ENCODE results near the gene ZFP57. TPM values are rescaled to one million over a fixed set of nuclear protein-coding genes. Genes with fewer than 3 reads are reported as not detected.
A peak's percentile ranks its signal among the peaks of the same experiment; 100 is the strongest.

The ZFP57 gene
- total RNA-seq = 1 to 10 TPM in 1 of 2 donors, not detected in 1; 2.6 TPM

DNA sequence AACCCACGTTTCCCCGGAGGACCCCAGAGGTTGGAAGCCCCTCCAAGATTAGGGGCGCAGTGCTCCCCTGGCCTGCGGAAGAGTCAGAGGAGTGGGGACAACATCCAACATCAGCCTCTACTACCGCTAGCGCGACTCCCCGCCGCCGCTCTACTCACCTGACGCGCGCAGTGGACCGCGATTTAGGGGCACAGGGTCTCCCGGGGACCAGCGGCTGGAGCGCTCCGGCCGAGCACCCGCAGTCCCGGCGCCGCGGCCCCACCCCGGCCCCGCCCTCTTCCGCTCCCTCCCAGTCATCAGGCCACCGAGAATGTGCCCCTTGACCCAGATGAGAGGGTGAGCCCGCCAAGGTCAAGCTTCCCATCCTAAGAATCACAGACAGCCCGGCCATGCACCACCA, at the start of gene ZFP57:
Gene ZFP57, minus strand, starts transcription at position 249 of the 400 bp plus-strand sequence. CDS start 4,149 bp downstream, outside the sequence.
- H3K36me3 Mint-ChIP-seq (ENCODE audit: low read depth) = no peaks in the 10 kb centered on the region
- H3K27ac Mint-ChIP-seq = no peak within 1 kb of the TSS
- no peaks in the 10 kb centered on the region for H3K27me3 Mint-ChIP-seq
- no peaks in the 10 kb centered on the region for H3K9me3 Mint-ChIP-seq
- ATAC-seq (replicated peaks) = peak; percentile 59
- H3K4me1 Mint-ChIP-seq = peaks cover 5% of the 10 kb centered on the region
- H3K4me3 Mint-ChIP-seq = peak within 1 kb of the TSS; percentile 63

DNA sequence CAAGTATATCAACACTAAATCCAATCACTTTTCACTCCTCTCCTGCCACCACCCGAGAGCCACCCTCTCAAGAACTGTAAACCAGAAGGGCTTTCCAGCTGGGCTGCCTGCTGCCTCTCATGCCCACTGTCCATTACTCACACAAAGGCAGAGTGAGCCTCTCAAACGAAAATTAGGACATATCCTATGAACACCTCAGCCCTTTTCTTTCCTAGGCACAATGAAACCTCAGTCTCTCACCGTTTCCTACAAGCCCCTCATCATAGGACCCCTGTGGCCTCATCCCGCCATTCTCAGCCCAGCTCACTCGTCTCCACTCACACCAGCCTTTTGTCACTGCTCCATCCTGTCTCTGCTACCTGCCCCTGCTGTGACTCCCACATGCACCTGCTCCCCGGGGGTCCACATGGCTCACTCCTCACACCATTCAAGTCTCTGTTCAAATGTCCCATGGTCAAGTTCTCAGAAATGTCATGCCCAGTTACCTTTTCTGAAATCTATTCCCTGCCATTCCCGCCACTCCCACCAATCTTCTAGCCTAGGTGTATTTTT, 49.7 kb upstream of the ZFP57 start:
- no peak for ATAC-seq (replicated peaks)
- no peak overlapping the region for H3K27ac Mint-ChIP-seq
- no peaks in the 10 kb centered on the region for H3K9me3 Mint-ChIP-seq
- H3K27me3 Mint-ChIP-seq = no peaks in the 10 kb centered on the region
- H3K4me1 Mint-ChIP-seq = peaks cover 34% of the 10 kb centered on the region
- no peak overlapping the region for H3K4me3 Mint-ChIP-seq
- peaks cover 32% of the 10 kb centered on the region for H3K36me3 Mint-ChIP-seq (ENCODE audit: low read depth)

DNA sequence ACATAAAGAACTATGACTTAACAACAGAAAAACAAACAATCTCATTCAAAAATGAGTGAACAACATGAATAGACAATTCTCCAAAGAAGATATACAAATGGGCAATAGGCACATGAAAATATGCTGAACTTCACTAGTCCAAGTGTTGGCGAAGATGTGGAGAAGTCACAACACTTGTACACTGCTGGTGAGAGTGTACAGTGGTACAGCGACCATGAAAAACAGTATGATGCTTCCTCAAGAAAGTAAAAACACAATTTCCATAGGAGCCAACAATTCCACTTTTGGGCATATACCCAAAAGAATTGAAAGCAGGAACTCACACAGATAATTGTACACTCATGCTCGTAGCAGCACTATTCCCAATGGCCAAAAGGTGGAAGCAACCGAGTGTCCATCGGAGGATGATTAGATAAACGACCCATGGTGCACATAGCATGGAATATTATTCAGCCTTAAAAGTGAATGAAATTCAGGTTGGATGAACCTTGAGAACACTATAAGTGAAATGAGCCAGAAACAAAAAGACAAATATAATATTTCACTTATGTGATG, 48.9 kb upstream of the ZFP57 start:
- Mint-ChIP-seq H3K9me3 (no peaks in the 10 kb centered on the region), H3K27me3 (no peaks in the 10 kb centered on the region), H3K27ac (no peak overlapping the region), H3K4me3 (no peak overlapping the region), H3K36me3 (ENCODE audit: low read depth) (peaks cover 40% of the 10 kb centered on the region), H3K4me1 (peaks cover 35% of the 10 kb centered on the region)
- ATAC-seq (replicated peaks) = no peak

DNA sequence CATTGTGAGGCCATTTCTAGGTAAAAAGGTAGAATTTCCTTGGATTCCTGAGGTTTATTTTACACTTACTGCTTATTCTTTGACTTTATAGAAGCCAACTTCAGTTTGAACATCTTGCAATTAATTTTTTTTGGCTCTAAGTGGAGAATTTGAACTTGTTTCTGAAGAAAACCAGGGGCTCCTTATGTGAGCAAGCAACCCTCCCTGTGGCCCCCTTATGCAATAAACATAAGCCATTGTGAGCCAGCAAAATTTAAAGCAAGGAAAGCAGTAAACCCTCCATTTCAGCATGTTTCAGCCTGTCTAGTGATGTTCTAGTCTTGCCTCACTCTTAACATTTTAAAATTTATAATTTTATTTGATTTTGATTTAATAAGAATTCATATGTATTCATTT, 47.9 kb upstream of the ZFP57 start:
- no peaks in the 10 kb centered on the region for H3K9me3 Mint-ChIP-seq
- no peak for ATAC-seq (replicated peaks)
- H3K27me3 Mint-ChIP-seq = no peaks in the 10 kb centered on the region
- no peak overlapping the region for H3K4me3 Mint-ChIP-seq
- H3K36me3 Mint-ChIP-seq (ENCODE audit: low read depth) = peaks cover 50% of the 10 kb centered on the region
- H3K4me1 Mint-ChIP-seq = peaks cover 35% of the 10 kb centered on the region
- no peak overlapping the region for H3K27ac Mint-ChIP-seq

DNA sequence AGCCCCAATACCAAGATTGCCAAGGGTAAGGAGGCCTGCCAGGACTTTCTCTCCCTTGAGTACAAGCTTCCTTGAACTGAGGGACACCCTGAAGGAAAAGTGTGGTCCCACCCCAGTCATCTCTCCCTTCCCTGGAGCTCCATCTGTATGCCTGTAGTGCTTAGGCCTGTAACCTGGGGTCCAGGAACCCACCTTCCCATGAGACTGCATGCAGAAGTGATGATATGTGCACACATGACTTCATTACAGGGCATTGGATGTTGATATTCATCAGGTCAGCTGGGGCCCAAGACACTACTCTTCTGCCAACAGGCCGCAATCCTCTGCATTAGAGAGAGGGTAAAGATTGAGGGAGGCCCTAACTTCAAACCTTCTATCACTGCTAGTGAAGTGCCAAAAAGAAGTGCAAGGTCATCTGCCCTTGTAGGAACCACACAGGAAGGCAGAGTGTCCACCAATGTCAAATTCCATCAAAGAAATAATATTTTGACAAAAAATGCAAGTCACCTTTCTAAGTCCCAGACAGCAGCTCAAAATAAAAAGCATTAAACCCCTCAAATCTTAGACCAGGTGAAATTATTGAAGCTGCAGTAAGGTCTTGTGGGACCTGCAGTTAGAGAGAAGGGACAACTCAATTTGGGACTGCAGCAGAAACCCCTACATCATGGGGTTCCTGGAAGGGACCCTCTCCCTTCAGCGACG, 47.4 kb upstream of the ZFP57 start:
- H3K9me3 Mint-ChIP-seq = no peaks in the 10 kb centered on the region

DNA sequence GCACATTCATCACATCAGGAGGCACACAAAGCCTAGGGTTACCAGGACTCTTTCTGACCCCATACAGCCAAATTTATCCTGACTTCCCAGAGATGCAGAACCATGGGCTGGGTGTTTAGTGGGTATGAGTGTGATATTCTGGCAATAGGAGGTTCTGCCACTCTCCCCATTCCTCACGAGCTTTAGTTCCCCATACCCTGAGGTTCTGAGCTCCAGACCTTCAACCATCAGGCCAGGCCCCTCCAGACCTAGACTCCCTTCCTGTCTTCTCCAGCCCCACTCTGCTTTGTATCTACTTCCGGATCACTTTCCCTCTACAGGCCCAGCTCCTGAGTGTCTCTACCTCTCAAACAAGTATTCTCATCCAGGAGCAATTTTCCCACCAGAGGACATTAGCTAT, 46.7 kb upstream of the ZFP57 start:
- H3K9me3 Mint-ChIP-seq = no peaks in the 10 kb centered on the region
- peaks cover 35% of the 10 kb centered on the region for H3K4me1 Mint-ChIP-seq

More for the DNA sequence above, 47.4 kb upstream of the ZFP57 start:
- peak overlapping the region; percentile 91 for H3K4me3 Mint-ChIP-seq
- H3K4me1 Mint-ChIP-seq = peaks cover 35% of the 10 kb centered on the region
- H3K27ac Mint-ChIP-seq = peak overlapping the region; percentile 25
- no peak for ATAC-seq (replicated peaks)
- no peaks in the 10 kb centered on the region for H3K27me3 Mint-ChIP-seq
- peaks cover 56% of the 10 kb centered on the region for H3K36me3 Mint-ChIP-seq (ENCODE audit: low read depth)

DNA sequence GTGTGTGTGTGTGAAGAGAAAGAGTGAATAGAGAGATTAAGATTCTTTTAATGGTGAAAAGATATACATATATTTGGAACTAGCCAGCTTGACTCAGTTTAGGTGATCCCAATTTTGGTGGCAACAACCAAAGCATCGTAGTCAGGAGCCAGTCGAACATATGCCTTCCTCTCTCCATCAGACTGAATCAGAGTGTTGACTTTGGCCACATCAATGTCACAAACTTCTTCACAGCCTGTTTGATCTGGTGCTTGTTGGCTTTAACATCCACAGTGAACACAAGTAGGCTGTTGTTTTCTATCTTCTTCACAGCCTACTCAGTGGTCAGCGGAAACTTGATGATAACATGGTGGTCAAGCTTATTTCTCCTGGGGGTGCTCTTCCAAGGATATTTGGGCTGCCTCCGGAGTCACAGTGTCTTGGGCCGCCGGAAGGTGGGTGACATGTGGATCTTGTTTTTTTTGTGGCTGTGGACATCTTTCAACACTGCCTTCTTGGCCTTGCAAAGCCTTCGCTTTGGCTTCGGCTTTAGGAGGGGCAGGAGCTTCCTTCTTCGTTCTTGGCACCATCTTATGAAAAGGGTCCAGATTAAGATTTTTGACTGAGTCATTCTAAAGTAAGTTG, 45.7 kb upstream of the ZFP57 start:
- H3K4me3 Mint-ChIP-seq = peak overlapping the region; percentile 91
- peaks cover 40% of the 10 kb centered on the region for H3K4me1 Mint-ChIP-seq
- no peaks in the 10 kb centered on the region for H3K27me3 Mint-ChIP-seq
- no peaks in the 10 kb centered on the region for H3K9me3 Mint-ChIP-seq
- H3K36me3 Mint-ChIP-seq (ENCODE audit: low read depth) = peaks cover 64% of the 10 kb centered on the region
- no peak for ATAC-seq (replicated peaks)
- peak overlapping the region; percentile 49 for H3K27ac Mint-ChIP-seq

More for the DNA sequence above, 46.7 kb upstream of the ZFP57 start:
- Mint-ChIP-seq H3K4me3 (peak overlapping the region; percentile 91), H3K27me3 (no peaks in the 10 kb centered on the region), H3K27ac (peak overlapping the region; percentile 25), H3K36me3 (ENCODE audit: low read depth) (peaks cover 63% of the 10 kb centered on the region)
- ATAC-seq (replicated peaks) = no peak

DNA sequence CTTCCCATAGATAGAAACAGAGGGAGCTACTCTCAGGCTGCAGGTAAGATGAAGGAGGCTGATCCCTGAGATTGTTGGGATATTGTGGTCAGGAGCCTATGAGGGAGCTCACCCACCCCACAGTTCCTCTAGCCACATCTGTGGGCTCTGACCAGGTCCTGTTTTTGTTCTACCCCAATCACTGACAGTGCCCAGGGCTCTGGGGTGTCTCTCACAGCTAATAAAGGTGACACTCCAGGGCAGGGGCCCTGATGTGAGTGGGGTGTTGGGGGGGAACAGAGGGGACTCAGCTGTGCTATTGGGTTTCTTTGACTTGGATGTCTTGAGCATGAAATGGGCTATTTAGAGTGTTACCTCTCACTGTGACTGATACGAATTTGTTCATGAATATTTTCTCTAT, 45.0 kb upstream of the ZFP57 start:
- no peaks in the 10 kb centered on the region for H3K27me3 Mint-ChIP-seq
- H3K4me3 Mint-ChIP-seq = peak overlapping the region; percentile 91
- peaks cover 37% of the 10 kb centered on the region for H3K4me1 Mint-ChIP-seq
- H3K36me3 Mint-ChIP-seq (ENCODE audit: low read depth) = peaks cover 64% of the 10 kb centered on the region
- ATAC-seq (replicated peaks) = no peak
- H3K27ac Mint-ChIP-seq = peak overlapping the region; percentile 73
- no peaks in the 10 kb centered on the region for H3K9me3 Mint-ChIP-seq

DNA sequence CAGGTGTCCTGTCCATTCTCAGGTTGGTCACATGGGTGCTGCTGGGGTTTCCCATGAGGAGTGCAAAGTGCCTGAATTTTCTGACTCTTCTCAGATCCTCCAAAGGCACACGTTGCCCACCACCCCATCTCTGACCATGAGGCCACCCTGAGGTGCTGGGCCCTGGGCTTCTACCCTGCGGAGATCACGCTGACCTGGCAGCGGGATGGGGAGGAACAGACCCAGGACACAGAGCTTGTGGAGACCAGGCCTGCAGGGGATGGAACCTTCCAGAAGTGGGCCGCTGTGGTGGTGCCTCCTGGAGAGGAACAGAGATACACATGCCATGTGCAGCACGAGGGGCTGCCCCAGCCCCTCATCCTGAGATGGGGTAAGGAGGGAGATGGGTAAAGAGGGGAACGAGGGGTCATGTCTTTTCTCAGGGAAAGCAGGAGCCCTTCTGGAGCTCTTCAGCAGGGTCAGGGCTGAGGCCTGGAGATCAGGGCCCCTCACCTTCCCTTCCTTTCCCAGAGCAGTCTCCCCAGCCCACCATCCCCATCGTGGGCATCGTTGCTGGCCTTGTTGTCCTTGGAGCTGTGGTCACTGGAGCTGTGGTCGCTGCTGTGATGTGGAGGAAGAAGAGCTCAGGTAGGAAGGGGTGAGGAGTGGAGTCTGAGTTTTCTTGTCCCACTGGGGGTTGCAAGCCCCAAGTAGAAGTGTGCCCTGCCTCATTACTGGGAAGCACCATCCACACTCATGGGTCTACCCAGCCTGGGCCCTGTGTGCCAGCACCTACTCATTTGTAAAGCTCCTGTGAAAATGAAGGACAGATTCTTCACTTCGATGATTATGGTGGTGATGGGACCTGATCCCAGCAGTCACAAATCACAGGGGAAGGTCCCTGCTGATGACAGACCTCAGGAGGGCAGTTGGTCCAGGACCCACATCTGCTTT, 44.3 kb upstream of the ZFP57 start:
- peak overlapping the region; percentile 91 for H3K4me3 Mint-ChIP-seq
- no peaks in the 10 kb centered on the region for H3K27me3 Mint-ChIP-seq
- peaks cover 64% of the 10 kb centered on the region for H3K36me3 Mint-ChIP-seq (ENCODE audit: low read depth)
- no peaks in the 10 kb centered on the region for H3K9me3 Mint-ChIP-seq
- H3K27ac Mint-ChIP-seq = peak overlapping the region; percentile 73
- no peak for ATAC-seq (replicated peaks)
- peaks cover 31% of the 10 kb centered on the region for H3K4me1 Mint-ChIP-seq

DNA sequence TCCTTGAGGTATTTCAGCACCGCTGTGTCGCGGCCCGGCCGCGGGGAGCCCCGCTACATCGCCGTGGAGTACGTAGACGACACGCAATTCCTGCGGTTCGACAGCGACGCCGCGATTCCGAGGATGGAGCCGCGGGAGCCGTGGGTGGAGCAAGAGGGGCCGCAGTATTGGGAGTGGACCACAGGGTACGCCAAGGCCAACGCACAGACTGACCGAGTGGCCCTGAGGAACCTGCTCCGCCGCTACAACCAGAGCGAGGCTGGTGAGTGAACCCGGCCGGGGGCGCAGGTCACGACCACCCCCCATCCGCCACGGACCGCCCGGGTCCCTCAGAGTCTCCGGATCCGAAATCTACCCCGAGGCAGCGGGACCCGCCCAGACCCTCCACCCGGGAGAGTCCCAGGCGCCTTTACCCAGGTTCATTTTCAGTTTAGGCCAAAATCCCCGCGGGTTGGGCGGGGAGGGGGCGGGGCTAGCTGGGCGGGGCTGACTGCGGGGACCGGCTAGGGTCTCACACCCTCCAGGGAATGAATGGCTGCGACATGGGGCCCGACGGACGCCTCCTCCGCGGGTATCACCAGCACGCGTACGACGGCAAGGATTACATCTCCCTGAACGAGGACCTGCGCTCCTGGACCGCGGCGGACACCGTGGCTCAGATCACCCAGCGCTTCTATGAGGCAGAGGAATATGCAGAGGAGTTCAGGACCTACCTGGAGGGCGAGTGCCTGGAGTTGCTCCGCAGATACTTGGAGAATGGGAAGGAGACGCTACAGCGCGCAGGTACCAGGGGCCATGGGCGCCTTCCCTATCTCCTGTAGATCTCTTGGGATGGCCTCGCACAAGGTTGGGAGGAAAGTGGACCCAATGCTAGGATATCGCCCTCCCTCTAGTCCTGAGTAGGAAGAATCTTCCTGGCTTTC, 43.0 kb upstream of the ZFP57 start:
- Mint-ChIP-seq H3K27me3 (no peaks in the 10 kb centered on the region), H3K27ac (peak overlapping the region; percentile 96), H3K9me3 (no peaks in the 10 kb centered on the region), H3K4me1 (peaks cover 26% of the 10 kb centered on the region), H3K36me3 (ENCODE audit: low read depth) (peaks cover 64% of the 10 kb centered on the region), H3K4me3 (peak overlapping the region; percentile 91)
- peak; percentile 65 for ATAC-seq (replicated peaks)

DNA sequence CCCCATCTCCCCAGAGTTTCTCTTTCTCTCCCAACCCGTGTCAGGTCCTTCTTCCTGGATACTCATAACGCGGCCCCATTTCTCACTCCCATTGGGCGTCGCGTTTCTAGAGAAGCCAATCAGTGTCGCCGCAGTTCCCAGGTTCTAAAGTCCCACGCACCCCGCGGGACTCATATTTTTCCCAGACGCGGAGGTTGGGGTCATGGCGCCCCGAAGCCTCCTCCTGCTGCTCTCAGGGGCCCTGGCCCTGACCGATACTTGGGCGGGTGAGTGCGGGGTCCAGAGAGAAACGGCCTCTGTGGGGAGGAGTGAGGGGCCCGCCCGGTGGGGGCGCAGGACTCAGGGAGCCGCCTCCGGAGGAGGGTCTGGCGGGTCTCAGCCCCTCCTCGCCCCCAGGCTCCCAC, 42.3 kb upstream of the ZFP57 start, which contains the start of gene HLA-F:
Gene HLA-F, plus strand, starts transcription at position 173 of the 404 bp plus-strand sequence. Its CDS starts 30 bp downstream, at position 203.
- peak; percentile 95 for ATAC-seq (replicated peaks)
- peaks cover 26% of the 10 kb centered on the region for H3K4me1 Mint-ChIP-seq
- peaks cover 58% of the 10 kb centered on the region for H3K36me3 Mint-ChIP-seq (ENCODE audit: low read depth)
- H3K27ac Mint-ChIP-seq = peak within 1 kb of the TSS; percentile 96
- H3K9me3 Mint-ChIP-seq = no peaks in the 10 kb centered on the region
- peak within 1 kb of the TSS; percentile 91 for H3K4me3 Mint-ChIP-seq
- no peaks in the 10 kb centered on the region for H3K27me3 Mint-ChIP-seq

DNA sequence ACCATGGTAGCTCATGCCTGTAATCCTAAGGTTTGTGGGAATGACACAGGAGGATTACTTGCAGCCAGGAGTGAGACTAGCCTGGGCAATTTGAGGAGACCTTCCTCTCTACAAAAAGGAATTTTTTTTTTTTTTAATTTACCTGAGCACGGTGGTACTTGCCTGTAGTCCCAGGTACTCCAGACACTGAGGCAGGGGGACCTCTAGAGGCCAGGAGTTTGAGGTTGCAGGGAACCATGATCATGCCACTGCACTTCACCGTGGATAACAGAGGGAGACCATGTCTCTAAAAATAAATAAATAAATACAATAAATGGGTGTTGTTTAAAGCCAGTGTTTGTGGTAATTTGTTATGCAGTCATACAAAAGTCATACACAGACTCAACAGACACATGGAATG, 39.9 kb upstream of the ZFP57 start:
- H3K36me3 Mint-ChIP-seq (ENCODE audit: low read depth) = peaks cover 34% of the 10 kb centered on the region
- H3K9me3 Mint-ChIP-seq = no peaks in the 10 kb centered on the region
- no peak for ATAC-seq (replicated peaks)
- H3K27me3 Mint-ChIP-seq = no peaks in the 10 kb centered on the region
- H3K4me1 Mint-ChIP-seq = peaks cover 8% of the 10 kb centered on the region
- H3K27ac Mint-ChIP-seq = no peak overlapping the region
- no peak overlapping the region for H3K4me3 Mint-ChIP-seq

DNA sequence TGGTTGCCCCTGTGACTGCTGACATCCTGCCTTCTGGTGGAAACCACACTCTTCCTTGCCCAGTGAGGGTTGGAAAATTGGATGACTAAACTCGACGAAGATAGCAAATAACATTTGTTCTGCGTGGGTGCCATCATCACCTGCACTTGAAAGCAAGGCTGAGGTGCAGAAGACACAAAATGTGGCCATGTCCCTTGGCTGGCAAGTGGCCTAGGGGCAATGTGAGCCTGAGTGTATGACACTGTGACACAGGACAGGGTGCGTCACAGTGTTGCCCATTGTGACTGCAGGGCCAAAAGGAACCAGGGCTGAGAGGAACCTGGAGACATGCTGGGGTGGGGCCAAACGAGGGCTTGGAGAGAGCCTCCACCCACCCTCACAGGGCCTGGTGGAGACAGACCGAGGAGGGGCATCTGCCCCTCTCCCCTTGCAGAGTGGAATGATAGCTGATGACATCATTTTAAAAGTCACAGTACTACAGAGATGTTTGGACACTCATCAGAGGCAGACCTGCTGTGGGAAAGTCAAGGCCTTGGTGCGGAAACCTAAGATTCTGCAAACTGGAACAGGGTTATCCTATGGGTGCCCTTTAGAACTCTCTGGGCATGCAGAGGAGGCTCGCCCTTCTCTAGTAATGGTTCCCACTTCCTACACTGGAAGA, 29.5 kb upstream of the ZFP57 start:
- Mint-ChIP-seq H3K27me3 (no peaks in the 10 kb centered on the region), H3K27ac (no peak overlapping the region), H3K4me3 (peak overlapping the region; percentile 28), H3K36me3 (ENCODE audit: low read depth) (no peaks in the 10 kb centered on the region), H3K9me3 (no peaks in the 10 kb centered on the region), H3K4me1 (peaks cover 29% of the 10 kb centered on the region)
- ATAC-seq (replicated peaks) = peak; percentile 28

Data from activated T-helper 17 cell treated with anti-CD3 and anti-CD28 coated beads, Interleukin-2, amount 50 U/mL, for 72 hours (primary cell).